ENCODE results near the gene FAM228B.

Gene FAM228B

GRCh38 chr2:24207359-24207758 is 84.1 kb downstream of the FAM228B start:
- DNase-seq (ENCODE audit: low read depth), result no peak
- no peak for TF ChIP-seq CTCF (conservative IDR thresholded peaks at IDR 0.05; ENCODE audit: low read depth, low read length)
- H3K4me3 ChIP-seq (ENCODE audit: low read depth, low read length), result no peak overlapping the region

GRCh38 chr2:24208490-24208889 is 85.2 kb downstream of the FAM228B start:
- no peak overlapping the region for H3K4me3 ChIP-seq (ENCODE audit: low read depth, low read length)
- TF ChIP-seq CTCF (conservative IDR thresholded peaks at IDR 0.05; ENCODE audit: low read depth, low read length), result no peak

DNA sequence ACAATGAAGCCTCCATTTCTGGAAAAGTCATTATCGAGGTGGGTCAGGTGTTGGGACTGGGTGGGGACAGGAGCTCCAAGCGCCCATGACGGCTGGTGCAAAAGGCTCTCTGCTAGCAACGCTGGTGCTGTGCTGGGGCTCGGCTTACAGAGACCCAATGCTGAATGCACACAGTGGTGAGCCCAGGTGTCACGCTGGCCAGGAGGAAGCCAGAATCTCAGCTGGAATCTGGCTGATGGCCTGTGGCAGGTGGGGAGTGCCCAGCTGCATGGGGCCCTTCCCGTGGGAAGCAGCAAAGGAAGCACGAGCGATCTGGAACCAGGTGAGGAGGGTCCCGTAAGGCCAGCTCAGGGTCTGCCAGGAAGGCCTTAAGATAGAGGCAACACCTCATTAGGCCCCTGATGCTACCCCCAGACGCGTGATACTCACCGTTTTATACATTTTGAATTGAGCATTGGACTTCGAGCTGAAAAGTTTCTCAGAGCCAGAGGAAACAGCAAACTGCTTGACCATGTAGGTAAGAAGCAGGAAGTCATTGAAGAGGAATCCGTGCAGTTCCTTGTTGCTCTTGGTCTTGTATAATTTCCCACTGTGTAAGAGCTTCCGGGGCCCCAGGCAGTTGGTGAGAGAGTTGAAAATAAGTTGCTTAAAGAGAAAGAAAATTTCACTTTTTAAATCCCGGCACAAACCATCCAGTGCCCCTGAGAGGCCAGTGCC is 86.3 kb downstream of the FAM228B start:
- H3K4me3 ChIP-seq (ENCODE audit: low read depth, low read length), result no peak overlapping the region
- peak; percentile 36 for DNase-seq (ENCODE audit: low read depth)
- no peak for TF ChIP-seq CTCF (conservative IDR thresholded peaks at IDR 0.05; ENCODE audit: low read depth, low read length)

More at GRCh38 chr2:24208490-24208889, 85.2 kb downstream of the FAM228B start:
- no peak for DNase-seq (ENCODE audit: low read depth)

DNA sequence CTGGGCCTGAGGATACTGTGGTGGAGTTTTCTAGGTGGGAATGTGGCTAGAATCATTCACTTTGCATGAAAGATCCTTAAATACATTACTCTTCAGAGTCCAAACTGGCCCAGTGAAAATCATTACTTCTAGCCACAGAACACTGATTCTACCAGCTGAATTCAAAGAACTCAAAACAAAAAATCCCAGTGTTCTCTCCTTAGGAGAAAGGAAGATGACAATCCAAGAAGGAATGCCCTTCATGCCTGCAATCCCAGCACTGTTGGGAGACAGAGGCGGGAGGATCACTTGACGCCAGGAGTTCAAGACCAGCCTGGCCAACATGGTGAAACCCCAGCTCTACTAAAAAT is 86.8 kb downstream of the FAM228B start:
- no peak for DNase-seq (ENCODE audit: low read depth)
- no peak overlapping the region for H3K4me3 ChIP-seq (ENCODE audit: low read depth, low read length)
- TF ChIP-seq CTCF (conservative IDR thresholded peaks at IDR 0.05; ENCODE audit: low read depth, low read length), result no peak

DNA sequence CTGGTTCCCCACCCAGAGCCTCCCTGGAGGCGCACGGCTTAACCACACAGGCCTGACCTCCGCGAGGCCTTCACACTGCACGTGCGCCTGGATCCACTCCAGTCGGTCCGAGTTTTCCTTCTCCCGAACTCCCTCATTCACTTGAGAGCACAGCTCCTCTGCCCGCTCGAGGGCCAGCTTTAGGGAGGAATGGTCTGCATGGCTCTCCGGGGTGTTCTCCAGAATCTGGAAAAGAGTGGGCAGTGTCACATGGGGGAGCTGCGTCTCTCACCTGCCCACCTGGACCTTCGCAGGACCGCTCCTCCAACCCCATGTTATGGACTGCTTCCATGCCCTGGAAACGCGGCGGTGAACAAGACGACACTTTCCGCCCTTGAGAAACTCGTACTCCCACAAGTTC is 87.5 kb downstream of the FAM228B start:
- no peak for DNase-seq (ENCODE audit: low read depth)
- no peak for TF ChIP-seq CTCF (conservative IDR thresholded peaks at IDR 0.05; ENCODE audit: low read depth, low read length)
- no peak overlapping the region for H3K4me3 ChIP-seq (ENCODE audit: low read depth, low read length)

DNA sequence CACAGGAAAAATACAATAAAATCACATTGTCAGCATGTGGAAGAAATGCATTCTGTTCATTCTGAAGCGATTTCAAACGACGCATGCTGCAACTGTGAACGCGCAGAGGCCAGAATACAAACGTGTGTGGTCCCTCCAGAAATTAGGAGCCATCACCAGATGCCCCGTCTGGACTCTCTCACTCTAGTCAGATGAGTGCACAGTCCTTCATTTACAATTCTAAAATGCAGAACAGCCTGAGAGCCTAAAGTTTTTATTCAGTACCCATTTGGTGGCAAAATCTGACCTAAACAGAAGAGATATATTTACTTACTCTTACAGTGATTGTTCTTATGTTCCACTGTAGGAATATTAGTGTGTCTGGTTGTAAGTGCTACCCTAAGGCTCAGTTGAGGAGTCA is 88.1 kb downstream of the FAM228B start:
- DNase-seq (ENCODE audit: low read depth), result no peak
- no peak for TF ChIP-seq CTCF (conservative IDR thresholded peaks at IDR 0.05; ENCODE audit: low read depth, low read length)

GRCh38 chr2:24214880-24215279 is 91.6 kb downstream of the FAM228B start:
- H3K4me3 ChIP-seq (ENCODE audit: low read depth, low read length), result no peak overlapping the region
- TF ChIP-seq CTCF (conservative IDR thresholded peaks at IDR 0.05; ENCODE audit: low read depth, low read length), result no peak
- no peak for DNase-seq (ENCODE audit: low read depth)

More for the DNA sequence above, 88.1 kb downstream of the FAM228B start:
- H3K4me3 ChIP-seq (ENCODE audit: low read depth, low read length), result no peak overlapping the region
